SK-N-SH treated with all-trans-retinoic acid at 6 μM for 48 hours (cell line): ENCODE measurements around the gene MAP3K20.

Experiments
- ATAC-seq: fragments of 200-7000 bp; cut with Tn5 transposase; 3 replicates; pipeline ENCODE4 v1.9.1; 2020; ENCODE audit warnings: mild to moderate bottlenecking, moderate library complexity
- ARNTL ChIP-seq: fragments of 450-650 bp; formaldehyde crosslinking; IDR thresholded peaks from 2 replicates; pipeline ENCODE4 v1.5.0; 2020; ENCODE audit warnings: low read depth, mild to moderate bottlenecking, moderate library complexity, borderline replicate concordance
- BACH2 ChIP-seq: fragments of 250-450 bp; sonication (Bioruptor Pico); IDR thresholded peaks from 2 replicates; pipeline ENCODE4 v1.9.0; 2021; ENCODE audit warnings: mild to moderate bottlenecking, borderline replicate concordance
- CSDC2 ChIP-seq: fragments of 250-450 bp; sonication (Bioruptor Pico); IDR thresholded peaks from 2 replicates; pipeline ENCODE4 v1.5.0; 2020; ENCODE audit warnings: mild to moderate bottlenecking, moderate library complexity
- CSRNP3 ChIP-seq: fragments of 250-450 bp; sonication (Bioruptor Pico); IDR thresholded peaks from 2 replicates; pipeline ENCODE4 v1.5.1; 2021; ENCODE audit warnings: mild to moderate bottlenecking, moderate library complexity
- ESRRG ChIP-seq: fragments of 250-450 bp; sonication (Bioruptor Pico); IDR thresholded peaks from 2 replicates; pipeline ENCODE4 v1.6.1; 2021; ENCODE audit warnings: mild to moderate bottlenecking
- GLIS3 ChIP-seq: fragments of 250-450 bp; sonication (Bioruptor Pico); IDR thresholded peaks from 2 replicates; pipeline ENCODE4 v1.5.0; 2020; ENCODE audit warnings: mild to moderate bottlenecking, moderate library complexity
- ISL1 ChIP-seq: fragments of 250-450 bp; sonication (Bioruptor Pico); IDR thresholded peaks from 2 replicates; pipeline ENCODE4 v2.1.2; 2022; ENCODE audit warnings: mild to moderate bottlenecking, moderate library complexity
- OSR1 ChIP-seq: fragments of 250-450 bp; sonication (Bioruptor Pico); IDR thresholded peaks from 2 replicates; pipeline ENCODE4 v1.8.0; 2022; ENCODE audit warnings: moderate library complexity, mild to moderate bottlenecking, inconsistent platforms
- PPARA ChIP-seq: fragments of 250-450 bp; sonication (Bioruptor Pico); IDR thresholded peaks from 2 replicates; pipeline ENCODE4 v1.5.0; 2020; ENCODE audit warnings: mild to moderate bottlenecking, borderline replicate concordance
- RARB ChIP-seq: fragments of 250-450 bp; sonication (Bioruptor Pico); IDR thresholded peaks from 2 replicates; pipeline ENCODE4 v1.8.0; 2021; ENCODE audit warnings: mild to moderate bottlenecking, moderate library complexity
- SNAI2 ChIP-seq: fragments of 250-450 bp; sonication (Bioruptor Pico); IDR thresholded peaks from 2 replicates; pipeline ENCODE4 v1.5.0; 2020; ENCODE audit warnings: mild to moderate bottlenecking, moderate library complexity
- TCF4 ChIP-seq: fragments of 250-450 bp; sonication (Bioruptor Pico); IDR thresholded peaks from 2 replicates; pipeline ENCODE4 v1.8.0; 2021; ENCODE audit warnings: mild to moderate bottlenecking, moderate library complexity, borderline replicate concordance
- TOX ChIP-seq: fragments of 250-450 bp; sonication (Bioruptor Pico); IDR thresholded peaks from 2 replicates; pipeline ENCODE4 v1.8.0; 2021; ENCODE audit warnings: mild to moderate bottlenecking, moderate library complexity, borderline replicate concordance
- ZFP3 ChIP-seq: fragments of 250-450 bp; sonication (Bioruptor Pico); IDR thresholded peaks from 2 replicates; pipeline ENCODE4 v1.5.0; 2020; ENCODE audit warnings: mild to moderate bottlenecking, moderate library complexity
- ZFP30 ChIP-seq: fragments of 450-650 bp; formaldehyde crosslinking; IDR thresholded peaks from 2 replicates; pipeline ENCODE4 v1.5.0; 2022; ENCODE audit warnings: mild to moderate bottlenecking, moderate library complexity
- ZNF565 ChIP-seq: fragments of 450-650 bp; formaldehyde crosslinking; conservative IDR thresholded peaks from 2 replicates; pipeline ENCODE4 v1.5.0; 2020; ENCODE audit warnings: low read depth, mild to moderate bottlenecking, moderate library complexity
- ZNF70 ChIP-seq: fragments of 450-650 bp; formaldehyde crosslinking; IDR thresholded peaks from 2 replicates; pipeline ENCODE4 v1.5.0; 2020; ENCODE audit warnings: mild to moderate bottlenecking, moderate library complexity
- ZNF8 ChIP-seq: fragments of 450-650 bp; formaldehyde crosslinking; IDR thresholded peaks from 2 replicates; pipeline ENCODE4 v1.5.0; 2020; ENCODE audit warnings: mild to moderate bottlenecking, moderate library complexity
- TF ChIP-seq, protein P1 (sequence below): fragments of 250-450 bp; sonication (Bioruptor Pico); IDR thresholded peaks from 2 replicates; pipeline ENCODE4 v1.8.0; 2021; ENCODE audit warnings: low read depth, mild to moderate bottlenecking, moderate library complexity, borderline replicate concordance
- TF ChIP-seq, protein P2 (sequence below): fragments of 250-450 bp; sonication (Bioruptor Pico); IDR thresholded peaks from 2 replicates; pipeline ENCODE4 v1.5.0; 2020; ENCODE audit warnings: mild to moderate bottlenecking, moderate library complexity
- TF ChIP-seq, protein P3 (sequence below): fragments of 250-450 bp; sonication (Bioruptor Pico); IDR thresholded peaks from 2 replicates; pipeline ENCODE4 v1.8.0; 2020; ENCODE audit warnings: mild to moderate bottlenecking, moderate library complexity, borderline replicate concordance

The MAP3K20 gene

GRCh38 chr2:173076581-173077345 is 1.1 kb downstream of the MAP3K20 start:
- TF ChIP-seq, protein P1, sequence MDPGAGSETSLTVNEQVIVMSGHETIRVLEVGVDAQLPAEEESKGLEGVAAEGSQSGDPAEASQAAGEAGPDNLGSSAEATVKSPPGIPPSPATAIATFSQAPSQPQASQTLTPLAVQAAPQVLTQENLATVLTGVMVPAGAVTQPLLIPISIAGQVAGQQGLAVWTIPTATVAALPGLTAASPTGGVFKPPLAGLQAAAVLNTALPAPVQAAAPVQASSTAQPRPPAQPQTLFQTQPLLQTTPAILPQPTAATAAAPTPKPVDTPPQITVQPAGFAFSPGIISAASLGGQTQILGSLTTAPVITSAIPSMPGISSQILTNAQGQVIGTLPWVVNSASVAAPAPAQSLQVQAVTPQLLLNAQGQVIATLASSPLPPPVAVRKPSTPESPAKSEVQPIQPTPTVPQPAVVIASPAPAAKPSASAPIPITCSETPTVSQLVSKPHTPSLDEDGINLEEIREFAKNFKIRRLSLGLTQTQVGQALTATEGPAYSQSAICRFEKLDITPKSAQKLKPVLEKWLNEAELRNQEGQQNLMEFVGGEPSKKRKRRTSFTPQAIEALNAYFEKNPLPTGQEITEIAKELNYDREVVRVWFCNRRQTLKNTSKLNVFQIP (CRISPR knock-in tag): no peak
- TF ChIP-seq BACH2 (CRISPR knock-in tag): no peak
- no peak for TF ChIP-seq OSR1
- TF ChIP-seq ZNF70 (CRISPR knock-in tag): no peak
- no peak for TF ChIP-seq TOX (CRISPR knock-in tag)
- TF ChIP-seq ISL1 (CRISPR knock-in tag): no peak
- TF ChIP-seq, protein P2, sequence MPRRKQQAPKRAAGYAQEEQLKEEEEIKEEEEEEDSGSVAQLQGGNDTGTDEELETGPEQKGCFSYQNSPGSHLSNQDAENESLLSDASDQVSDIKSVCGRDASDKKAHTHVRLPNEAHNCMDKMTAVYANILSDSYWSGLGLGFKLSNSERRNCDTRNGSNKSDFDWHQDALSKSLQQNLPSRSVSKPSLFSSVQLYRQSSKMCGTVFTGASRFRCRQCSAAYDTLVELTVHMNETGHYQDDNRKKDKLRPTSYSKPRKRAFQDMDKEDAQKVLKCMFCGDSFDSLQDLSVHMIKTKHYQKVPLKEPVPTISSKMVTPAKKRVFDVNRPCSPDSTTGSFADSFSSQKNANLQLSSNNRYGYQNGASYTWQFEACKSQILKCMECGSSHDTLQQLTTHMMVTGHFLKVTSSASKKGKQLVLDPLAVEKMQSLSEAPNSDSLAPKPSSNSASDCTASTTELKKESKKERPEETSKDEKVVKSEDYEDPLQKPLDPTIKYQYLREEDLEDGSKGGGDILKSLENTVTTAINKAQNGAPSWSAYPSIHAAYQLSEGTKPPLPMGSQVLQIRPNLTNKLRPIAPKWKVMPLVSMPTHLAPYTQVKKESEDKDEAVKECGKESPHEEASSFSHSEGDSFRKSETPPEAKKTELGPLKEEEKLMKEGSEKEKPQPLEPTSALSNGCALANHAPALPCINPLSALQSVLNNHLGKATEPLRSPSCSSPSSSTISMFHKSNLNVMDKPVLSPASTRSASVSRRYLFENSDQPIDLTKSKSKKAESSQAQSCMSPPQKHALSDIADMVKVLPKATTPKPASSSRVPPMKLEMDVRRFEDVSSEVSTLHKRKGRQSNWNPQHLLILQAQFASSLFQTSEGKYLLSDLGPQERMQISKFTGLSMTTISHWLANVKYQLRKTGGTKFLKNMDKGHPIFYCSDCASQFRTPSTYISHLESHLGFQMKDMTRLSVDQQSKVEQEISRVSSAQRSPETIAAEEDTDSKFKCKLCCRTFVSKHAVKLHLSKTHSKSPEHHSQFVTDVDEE (CRISPR knock-in tag): no peak
- no peak for TF ChIP-seq ZNF565
- no peak for TF ChIP-seq GLIS3 (CRISPR knock-in tag)
- no peak for TF ChIP-seq ZNF8 (CRISPR knock-in tag)
- no peak for TF ChIP-seq CSDC2 (CRISPR knock-in tag)
- TF ChIP-seq ARNTL: no peak
- peak; percentile 60 for ATAC-seq

DNA sequence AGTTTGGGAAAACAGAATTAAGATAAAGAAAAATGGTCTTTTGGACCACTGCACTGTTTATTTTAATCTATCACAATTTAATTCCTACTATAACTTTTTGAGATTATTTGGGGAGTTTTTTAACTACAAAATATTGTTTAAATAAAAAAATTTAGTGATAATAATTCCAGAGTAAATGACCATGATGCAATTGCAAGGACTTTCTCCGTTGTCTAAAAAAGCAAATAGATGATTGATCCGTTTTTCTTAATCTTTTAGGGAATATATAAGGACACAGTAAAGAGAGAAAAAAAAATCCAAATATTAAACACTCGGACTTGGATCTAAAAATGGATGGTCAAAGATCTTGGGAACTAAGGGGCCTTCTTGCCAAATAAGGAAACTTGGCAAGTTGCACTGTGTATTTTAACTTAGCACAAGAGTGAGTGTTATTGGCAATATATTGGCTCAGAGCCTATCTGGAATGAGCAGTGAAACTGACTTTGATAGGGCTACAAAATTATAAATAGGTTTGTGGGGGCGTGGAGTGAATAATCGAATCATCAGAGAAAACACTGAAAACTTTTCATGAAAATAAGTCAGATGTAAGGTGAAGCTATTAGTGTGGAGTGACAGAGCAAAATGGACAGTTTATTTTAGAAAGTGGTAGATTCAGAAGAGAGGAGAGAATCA is 2.0 kb downstream of the MAP3K20 start:
- TF ChIP-seq OSR1 (no peak), CSRNP3 (no peak), TOX (CRISPR knock-in tag) (no peak), ZNF8 (CRISPR knock-in tag) (no peak), ZFP3 (CRISPR knock-in tag) (no peak), ZNF70 (CRISPR knock-in tag) (no peak), GLIS3 (CRISPR knock-in tag) (no peak), RARB (CRISPR knock-in tag) (no peak), ESRRG (CRISPR knock-in tag) (no peak), TCF4 (CRISPR knock-in tag) (no peak), ARNTL (no peak), ZFP30 (CRISPR knock-in tag) (no peak), PPARA (no peak), BACH2 (CRISPR knock-in tag) (no peak), SNAI2 (CRISPR knock-in tag) (no peak)
- TF ChIP-seq, protein P2 (CRISPR knock-in tag): no peak
- TF ChIP-seq, protein P1 (CRISPR knock-in tag): no peak
- TF ChIP-seq, protein P3, sequence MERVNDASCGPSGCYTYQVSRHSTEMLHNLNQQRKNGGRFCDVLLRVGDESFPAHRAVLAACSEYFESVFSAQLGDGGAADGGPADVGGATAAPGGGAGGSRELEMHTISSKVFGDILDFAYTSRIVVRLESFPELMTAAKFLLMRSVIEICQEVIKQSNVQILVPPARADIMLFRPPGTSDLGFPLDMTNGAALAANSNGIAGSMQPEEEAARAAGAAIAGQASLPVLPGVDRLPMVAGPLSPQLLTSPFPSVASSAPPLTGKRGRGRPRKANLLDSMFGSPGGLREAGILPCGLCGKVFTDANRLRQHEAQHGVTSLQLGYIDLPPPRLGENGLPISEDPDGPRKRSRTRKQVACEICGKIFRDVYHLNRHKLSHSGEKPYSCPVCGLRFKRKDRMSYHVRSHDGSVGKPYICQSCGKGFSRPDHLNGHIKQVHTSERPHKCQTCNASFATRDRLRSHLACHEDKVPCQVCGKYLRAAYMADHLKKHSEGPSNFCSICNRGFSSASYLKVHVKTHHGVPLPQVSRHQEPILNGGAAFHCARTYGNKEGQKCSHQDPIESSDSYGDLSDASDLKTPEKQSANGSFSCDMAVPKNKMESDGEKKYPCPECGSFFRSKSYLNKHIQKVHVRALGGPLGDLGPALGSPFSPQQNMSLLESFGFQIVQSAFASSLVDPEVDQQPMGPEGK (CRISPR knock-in tag): no peak
- TF ChIP-seq, all 23 proteins: peak for 0
- no peak for ATAC-seq
